Body of pancreas (tissue), 4 donors: ENCODE results near the gene CDH22.

Experiments
- CTCF ChIP-seq, 7 experiments: fragments of 450-650 bp in 4 of 7; fragments of 200-600 bp in 3 of 7; sonication (generic) in 3 of 7; IDR thresholded peaks; one replicate each; pipeline ENCODE4 v1.5.1; 2016 to 2019; ENCODE audit warnings: antibody characterized with exemption in 7 of 7
- POLR2A ChIP-seq, 3 donors: fragments of 450-650 bp; IDR thresholded peaks; one replicate each; pipeline ENCODE4 v1.6.1; 2016; ENCODE audit warnings: antibody characterized with exemption in 3 of 3, mild to moderate bottlenecking in 2 of 3

- TF ChIP-seq CTCF (IDR thresholded peaks at IDR 0.05) (no peak), POLR2A (IDR thresholded peaks at IDR 0.05) (no peak)
These were observed 9.4 kb upstream of the CDH22 start for GRCh38 chr20:46317685-46318177.
